ENCODE data around the gene PTPRJ. TPM values are rescaled to one million over a fixed set of nuclear protein-coding genes. Genes with fewer than 3 reads are reported as not detected.
A peak's percentile ranks its signal among the peaks of the same experiment; 100 is the strongest.
"Not testable (repeated sequence)": the region's sequence is repeated elsewhere in the genome, so short reads cannot be mapped to it uniquely, and the experiment has no call there.

PTPRJ gene
- total and polyA plus RNA-seq, 4 donors, result 2.0 to 20.1 (median 8.5) TPM

GRCh38 chr11:48022445-48022844 is 42.1 kb downstream of the PTPRJ start:
- Histone ChIP-seq H3K27me3 (ENCODE audit: control insufficient read depth in 1 of 2, insufficient read depth in 2 of 2, low read length in 1 of 2) (no peaks in the 10 kb centered on the region), H3K4me1 (ENCODE audit: control insufficient read depth in 1 of 2, insufficient read depth in 2 of 2, low read length in 2 of 2) (no peaks in the 10 kb centered on the region), H3K27ac (ENCODE audit: low read depth in 1 of 2, low read length in 2 of 2) (no peak overlapping the region), H3K9me3 (ENCODE audit: control insufficient read depth, low read length) (no peaks in the 10 kb centered on the region), H3K36me3 (ENCODE audit: control insufficient read depth in 1 of 2, insufficient read depth in 2 of 2, low read length in 1 of 2) (no peaks in the 10 kb centered on the region), H3K4me3 (ENCODE audit: low read length in 2 of 2) (no peak overlapping the region)
- DNase-seq, result no peak
- no peak for ATAC-seq (ENCODE audit: low FRiP score)
- WGBS, 2 donors, result 80% methylated on average over 4 of the region's 4 CpGs
- intact Hi-C loops (cut with DNase I), result no loop called here

GRCh38 chr11:48023608-48024007 is 43.2 kb downstream of the PTPRJ start:
- H3K4me3 ChIP-seq (ENCODE audit: low read length in 2 of 2); H3K9me3 ChIP-seq (ENCODE audit: control insufficient read depth, low read length); intact Hi-C loops (cut with DNase I); H3K27me3 ChIP-seq (ENCODE audit: control insufficient read depth in 1 of 2, insufficient read depth in 2 of 2, low read length in 1 of 2); H3K27ac ChIP-seq (ENCODE audit: low read depth in 1 of 2, low read length in 2 of 2); H3K36me3 ChIP-seq (ENCODE audit: control insufficient read depth in 1 of 2, insufficient read depth in 2 of 2, low read length in 1 of 2); H3K4me1 ChIP-seq (ENCODE audit: control insufficient read depth in 1 of 2, insufficient read depth in 2 of 2, low read length in 2 of 2); ATAC-seq (ENCODE audit: low FRiP score); DNase-seq: not testable (repeated sequence)
- WGBS, 2 donors, result 92 to 98% methylated on average over 7 of the region's 7 CpGs

DNA sequence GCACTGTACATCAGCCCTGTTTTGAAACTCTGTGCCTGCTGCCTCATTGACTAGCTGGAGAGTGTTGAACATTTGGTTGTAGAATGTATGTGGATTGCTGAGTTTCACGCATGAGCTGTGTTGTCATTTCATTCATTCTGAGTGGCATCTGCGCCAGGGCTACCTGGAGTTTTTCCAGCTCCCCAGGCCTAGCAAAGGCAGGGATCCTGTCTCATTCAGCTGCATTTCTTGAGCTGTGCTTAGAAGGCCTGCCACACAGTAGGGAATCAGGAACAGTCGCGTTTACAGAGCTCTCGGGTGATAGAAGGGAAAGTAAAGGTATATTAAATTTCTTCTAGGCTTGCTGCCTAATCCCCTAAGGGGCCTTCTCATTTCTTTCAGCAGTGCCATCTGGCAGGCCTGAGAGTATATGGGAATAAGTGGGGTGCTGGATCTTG is 44.3 kb downstream of the PTPRJ start:
- 28 to 33% methylated on average over 5 of the region's 5 CpGs for WGBS, 2 donors
- H3K27me3 ChIP-seq (ENCODE audit: control insufficient read depth in 1 of 2, insufficient read depth in 2 of 2, low read length in 1 of 2), result no peaks in the 10 kb centered on the region
- DNase-seq, result no peak

DNA sequence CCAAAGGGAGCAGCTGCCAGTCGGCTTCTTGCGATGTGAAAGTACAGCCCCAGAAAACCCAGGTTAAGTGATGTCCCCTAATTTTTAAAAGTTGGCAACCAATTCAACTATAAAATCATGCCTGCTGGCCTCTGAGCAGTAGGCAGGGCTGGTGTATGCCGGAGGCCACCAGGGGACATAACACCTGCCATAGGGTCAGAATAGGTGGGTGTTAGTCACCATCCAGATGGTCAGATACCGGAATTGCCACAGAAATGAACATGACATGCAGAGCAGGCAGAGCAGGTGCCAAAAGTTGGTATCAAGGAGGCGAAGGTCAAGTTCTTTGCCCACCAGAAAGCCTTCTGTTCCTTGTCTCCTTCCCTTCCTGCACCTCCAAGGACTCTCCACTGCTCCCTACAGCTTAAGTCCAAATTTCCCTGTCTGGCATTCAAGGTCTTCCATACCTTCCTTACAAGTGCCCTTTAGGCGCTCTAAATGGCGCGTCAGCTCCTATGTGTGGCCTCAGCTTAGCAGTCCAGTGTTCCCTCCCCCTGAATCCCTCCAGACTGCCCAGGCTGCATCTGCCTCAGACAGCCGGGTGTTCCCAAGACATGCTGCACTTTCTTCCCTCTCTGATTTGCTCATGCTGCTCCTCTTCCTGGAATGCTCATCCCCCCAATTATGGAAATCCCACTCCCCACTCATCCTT is 45.1 kb downstream of the PTPRJ start:
- no peaks in the 10 kb centered on the region for H3K36me3 ChIP-seq (ENCODE audit: control insufficient read depth in 1 of 2, insufficient read depth in 2 of 2, low read length in 1 of 2)
- no peaks in the 10 kb centered on the region for H3K27me3 ChIP-seq (ENCODE audit: control insufficient read depth in 1 of 2, insufficient read depth in 2 of 2, low read length in 1 of 2)
- 91 to 93% methylated on average over 9 of the region's 9 CpGs for WGBS, 2 donors
- H3K27ac ChIP-seq (ENCODE audit: low read depth in 1 of 2, low read length in 2 of 2), result no peak overlapping the region
- no peaks in the 10 kb centered on the region for H3K9me3 ChIP-seq (ENCODE audit: control insufficient read depth, low read length)
- intact Hi-C loops (cut with DNase I), result no loop called here
- DNase-seq (peak in 1 of 2 donors; percentile 34), ATAC-seq (ENCODE audit: low FRiP score) (no peak)
- no peaks in the 10 kb centered on the region for H3K4me1 ChIP-seq (ENCODE audit: control insufficient read depth in 1 of 2, insufficient read depth in 2 of 2, low read length in 2 of 2)
- H3K4me3 ChIP-seq (ENCODE audit: low read length in 2 of 2), result no peak overlapping the region

More for the DNA sequence above, 44.3 kb downstream of the PTPRJ start:
- no peak for ATAC-seq (ENCODE audit: low FRiP score)
- H3K36me3 ChIP-seq (ENCODE audit: control insufficient read depth in 1 of 2, insufficient read depth in 2 of 2, low read length in 1 of 2), result no peaks in the 10 kb centered on the region
- H3K9me3 ChIP-seq (ENCODE audit: control insufficient read depth, low read length), result no peaks in the 10 kb centered on the region
- no peaks in the 10 kb centered on the region for H3K4me1 ChIP-seq (ENCODE audit: control insufficient read depth in 1 of 2, insufficient read depth in 2 of 2, low read length in 2 of 2)
- H3K4me3 ChIP-seq (ENCODE audit: low read length in 2 of 2), result no peak overlapping the region
- intact Hi-C loops (cut with DNase I), result no loop called here
- no peak overlapping the region for H3K27ac ChIP-seq (ENCODE audit: low read depth in 1 of 2, low read length in 2 of 2)

DNA sequence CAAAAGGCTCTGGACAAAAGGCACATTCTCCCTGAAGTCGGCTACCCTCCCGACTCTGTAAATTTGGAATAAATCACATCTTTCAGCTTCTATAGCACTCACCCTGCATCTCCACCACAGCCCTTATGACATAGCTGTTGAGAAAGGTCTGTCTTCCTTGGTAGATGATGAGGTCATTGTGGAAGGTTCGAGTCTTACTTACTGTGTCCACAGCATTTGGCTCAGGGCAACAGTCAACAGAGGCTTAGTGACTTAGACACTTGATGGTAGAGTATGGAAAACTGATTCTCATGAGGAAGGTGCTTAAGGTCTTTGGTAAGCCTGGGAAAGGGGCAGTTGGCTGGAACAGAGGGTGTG is 45.6 kb downstream of the PTPRJ start:
- H3K4me1 ChIP-seq (ENCODE audit: control insufficient read depth in 1 of 2, insufficient read depth in 2 of 2, low read length in 2 of 2), result no peaks in the 10 kb centered on the region
- H3K4me3 ChIP-seq (ENCODE audit: low read length in 2 of 2), result no peak overlapping the region
- ATAC-seq (ENCODE audit: low FRiP score) (peak; percentile 40), DNase-seq (no peak)
- intact Hi-C loops (cut with DNase I), result no loop called here
- WGBS, 2 donors, result 82 to 89% methylated on average over 3 of the region's 3 CpGs
- H3K36me3 ChIP-seq (ENCODE audit: control insufficient read depth in 1 of 2, insufficient read depth in 2 of 2, low read length in 1 of 2), result no peaks in the 10 kb centered on the region
- H3K27me3 ChIP-seq (ENCODE audit: control insufficient read depth in 1 of 2, insufficient read depth in 2 of 2, low read length in 1 of 2), result no peaks in the 10 kb centered on the region
- H3K27ac ChIP-seq (ENCODE audit: low read depth in 1 of 2, low read length in 2 of 2), result no peak overlapping the region
- no peaks in the 10 kb centered on the region for H3K9me3 ChIP-seq (ENCODE audit: control insufficient read depth, low read length)

DNA sequence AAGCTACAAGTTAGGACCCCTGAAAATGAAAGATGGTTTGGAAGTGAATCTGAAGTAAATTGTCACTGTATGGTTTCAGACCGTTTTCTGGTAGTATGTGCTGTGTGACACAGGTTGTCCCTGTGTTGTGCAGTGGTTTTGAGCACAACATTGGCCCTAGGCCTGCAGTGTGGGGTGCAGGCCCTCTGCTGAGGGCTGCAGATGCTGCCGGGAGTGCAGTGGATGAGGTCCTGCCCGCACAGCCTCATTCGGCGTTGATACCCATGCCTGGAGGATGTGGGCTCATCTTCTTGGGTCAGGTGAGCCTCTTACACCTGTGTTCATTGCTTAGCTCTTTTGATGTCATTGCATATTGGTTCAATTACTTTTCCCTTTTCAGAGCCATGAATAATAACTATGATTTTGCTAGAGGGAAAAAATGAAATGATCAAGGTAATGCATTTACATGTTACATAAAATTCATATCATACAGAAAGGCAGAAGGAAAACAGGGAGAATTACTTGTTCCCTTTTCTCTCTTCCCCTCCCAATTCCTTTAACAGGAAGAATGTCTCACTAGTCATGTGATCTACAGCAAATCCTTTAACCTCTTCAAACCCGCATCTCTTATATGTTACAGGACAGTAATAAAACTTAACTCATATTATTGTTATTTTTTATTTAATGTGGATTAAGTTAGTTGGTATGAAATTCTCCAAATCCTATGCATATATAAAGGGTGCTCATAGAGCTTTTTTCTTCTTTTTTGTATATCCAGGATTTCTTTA is 48.7 kb downstream of the PTPRJ start:
- no peak overlapping the region for H3K4me3 ChIP-seq (ENCODE audit: low read length in 2 of 2)
- H3K27me3 ChIP-seq (ENCODE audit: control insufficient read depth in 1 of 2, insufficient read depth in 2 of 2, low read length in 1 of 2), result no peaks in the 10 kb centered on the region
- no peak overlapping the region for H3K27ac ChIP-seq (ENCODE audit: low read depth in 1 of 2, low read length in 2 of 2)
- intact Hi-C loops (cut with DNase I), result no loop called here
- ATAC-seq (ENCODE audit: low FRiP score) (no peak), DNase-seq (no peak)
- no peaks in the 10 kb centered on the region for H3K4me1 ChIP-seq (ENCODE audit: control insufficient read depth in 1 of 2, insufficient read depth in 2 of 2, low read length in 2 of 2)
- WGBS, 2 donors, result 64 to 68% methylated on average over 6 of the region's 6 CpGs
- no peaks in the 10 kb centered on the region for H3K9me3 ChIP-seq (ENCODE audit: control insufficient read depth, low read length)
- no peaks in the 10 kb centered on the region for H3K36me3 ChIP-seq (ENCODE audit: control insufficient read depth in 1 of 2, insufficient read depth in 2 of 2, low read length in 1 of 2)

- no peaks in the 10 kb centered on the region for H3K36me3 ChIP-seq (ENCODE audit: control insufficient read depth in 1 of 2, insufficient read depth in 2 of 2, low read length in 1 of 2)
- DNase-seq, result no peak
These were observed 49.4 kb downstream of the PTPRJ start for GRCh38 chr11:48029681-48030290.

DNA sequence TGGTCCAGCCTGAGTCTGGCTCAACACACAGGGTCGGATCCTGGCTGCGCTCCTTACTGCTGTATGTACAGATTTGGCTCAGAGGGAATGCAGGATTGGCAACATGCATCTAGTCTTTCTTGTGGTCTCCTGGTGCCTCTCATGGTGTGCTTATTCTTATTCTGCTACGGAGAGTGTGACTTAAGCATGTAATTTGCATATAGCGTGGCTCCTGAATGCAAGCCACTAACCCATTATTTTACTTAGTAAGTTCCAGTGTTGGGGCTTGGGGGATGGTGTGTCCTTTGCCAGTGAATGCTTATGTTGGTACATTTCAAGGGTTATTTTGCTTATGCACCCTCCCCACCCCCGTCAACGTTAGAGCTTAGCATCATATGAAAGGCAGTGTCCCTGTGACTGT is 51.2 kb downstream of the PTPRJ start:
- DNase-seq (no peak), ATAC-seq (ENCODE audit: low FRiP score) (no peak)
- Histone ChIP-seq H3K27ac (ENCODE audit: low read depth in 1 of 2, low read length in 2 of 2) (no peak overlapping the region), H3K9me3 (ENCODE audit: control insufficient read depth, low read length) (no peaks in the 10 kb centered on the region), H3K27me3 (ENCODE audit: control insufficient read depth in 1 of 2, insufficient read depth in 2 of 2, low read length in 1 of 2) (no peaks in the 10 kb centered on the region), H3K4me1 (ENCODE audit: control insufficient read depth in 1 of 2, insufficient read depth in 2 of 2, low read length in 2 of 2) (no peaks in the 10 kb centered on the region), H3K4me3 (ENCODE audit: low read length in 2 of 2) (no peak overlapping the region), H3K36me3 (ENCODE audit: control insufficient read depth in 1 of 2, insufficient read depth in 2 of 2, low read length in 1 of 2) (no peaks in the 10 kb centered on the region)
- WGBS, 2 donors, result 90 to 91% methylated on average over 6 of the region's 6 CpGs
- intact Hi-C loops (cut with DNase I), result no loop called here

More at GRCh38 chr11:48029681-48030290, 49.4 kb downstream of the PTPRJ start:
- intact Hi-C loops (cut with DNase I), result no loop called here
- Histone ChIP-seq H3K27ac (ENCODE audit: low read depth in 1 of 2, low read length in 2 of 2) (no peak overlapping the region), H3K9me3 (ENCODE audit: control insufficient read depth, low read length) (no peaks in the 10 kb centered on the region), H3K4me3 (ENCODE audit: low read length in 2 of 2) (no peak overlapping the region), H3K4me1 (ENCODE audit: control insufficient read depth in 1 of 2, insufficient read depth in 2 of 2, low read length in 2 of 2) (no peaks in the 10 kb centered on the region), H3K27me3 (ENCODE audit: control insufficient read depth in 1 of 2, insufficient read depth in 2 of 2, low read length in 1 of 2) (no peaks in the 10 kb centered on the region)
- no peak for ATAC-seq (ENCODE audit: low FRiP score)
- 72 to 75% methylated on average over 6 of the region's 6 CpGs for WGBS, 2 donors
